ENCODE results near the gene STOML2. TPM values are rescaled to one million over a fixed set of nuclear protein-coding genes. Genes with fewer than 3 reads are reported as not detected.
A peak's percentile ranks its signal among the peaks of the same experiment; 100 is the strongest.

The STOML2 gene
- total and polyA plus RNA-seq, 7 donors, result 87.2 to 145 (median 136) TPM

DNA sequence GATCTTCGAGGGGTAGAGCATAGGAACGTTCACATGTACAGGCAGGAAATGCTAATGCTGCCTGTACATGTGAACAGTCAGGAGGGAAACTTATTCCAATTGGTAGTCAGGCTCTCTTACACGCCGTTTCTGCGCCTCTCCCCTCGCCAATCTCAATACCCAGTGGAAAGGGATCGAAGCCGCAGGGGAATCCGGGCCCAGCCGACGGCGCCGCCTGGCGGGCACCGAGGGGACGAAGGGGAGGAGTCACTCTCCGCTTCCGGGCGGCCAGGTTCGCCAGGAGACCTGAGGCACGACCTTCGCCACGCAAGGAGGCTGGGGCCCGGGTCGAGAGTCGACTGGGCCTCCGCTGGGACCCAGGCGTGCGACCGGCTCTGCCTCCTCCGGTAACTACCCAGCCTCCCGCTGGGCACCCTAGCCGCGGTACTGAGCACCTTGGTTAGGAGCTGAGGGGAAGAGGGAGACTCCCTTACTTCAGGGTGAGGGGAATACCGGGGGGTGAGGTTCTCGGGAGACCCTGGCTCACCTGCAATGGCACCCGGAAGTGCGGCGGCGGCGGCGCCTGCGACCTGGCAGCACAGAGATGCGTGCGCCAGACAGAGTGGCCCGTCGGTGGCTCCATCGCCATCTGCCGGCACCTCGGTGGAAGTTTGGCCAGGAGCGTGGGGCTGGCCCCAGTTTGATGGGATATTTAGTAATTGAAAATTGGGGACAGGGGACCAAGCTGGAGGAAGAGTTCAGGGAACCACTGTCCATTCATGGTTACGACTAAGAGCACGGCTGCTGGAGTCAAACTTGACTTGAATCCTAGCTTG, 6.7 kb downstream of the STOML2 start, which contains the start of gene PIGO:
TSS of gene PIGO (minus strand) at position 557 of the 815 bp plus-strand sequence. CDS start 1,026 bp downstream, outside the sequence.
- intact Hi-C loops (cut with DNase I), result loop anchor here (2.0 to 5.0 kb wide), 2 partner anchors 109 to 197 kb away; partner anchors contain the start of gene DNAJB5
- Histone ChIP-seq H3K4me3 (peak within 1 kb of the TSS; percentile 77 to 95 (median 80)), H3K4me1 (peaks cover 0 to 16% (median 13%) of the 10 kb centered on the region in 4 donors), H3K9me3 (no peaks in the 10 kb centered on the region), H3K27me3 (no peaks in the 10 kb centered on the region), H3K27ac (peak within 1 kb of the TSS; percentile 91 to 96 (median 92)), H3K36me3 (peaks cover 14 to 52% (median 31%) of the 10 kb centered on the region in 4 donors)
- WGBS, 2 donors, result 1% methylated on average over 53 of the region's 53 CpGs
- peak in 3 of 4 donors; percentile 40 to 75 (median 70) for TF ChIP-seq POLR2AphosphoS5 (IDR thresholded peaks at IDR 0.05)
- TF ChIP-seq EP300 (IDR thresholded peaks at IDR 0.05), result no peak
- TF ChIP-seq POLR2A (IDR thresholded peaks at IDR 0.05), result peak in 1 of 2 donors; percentile 34
- TF ChIP-seq, protein P1, sequence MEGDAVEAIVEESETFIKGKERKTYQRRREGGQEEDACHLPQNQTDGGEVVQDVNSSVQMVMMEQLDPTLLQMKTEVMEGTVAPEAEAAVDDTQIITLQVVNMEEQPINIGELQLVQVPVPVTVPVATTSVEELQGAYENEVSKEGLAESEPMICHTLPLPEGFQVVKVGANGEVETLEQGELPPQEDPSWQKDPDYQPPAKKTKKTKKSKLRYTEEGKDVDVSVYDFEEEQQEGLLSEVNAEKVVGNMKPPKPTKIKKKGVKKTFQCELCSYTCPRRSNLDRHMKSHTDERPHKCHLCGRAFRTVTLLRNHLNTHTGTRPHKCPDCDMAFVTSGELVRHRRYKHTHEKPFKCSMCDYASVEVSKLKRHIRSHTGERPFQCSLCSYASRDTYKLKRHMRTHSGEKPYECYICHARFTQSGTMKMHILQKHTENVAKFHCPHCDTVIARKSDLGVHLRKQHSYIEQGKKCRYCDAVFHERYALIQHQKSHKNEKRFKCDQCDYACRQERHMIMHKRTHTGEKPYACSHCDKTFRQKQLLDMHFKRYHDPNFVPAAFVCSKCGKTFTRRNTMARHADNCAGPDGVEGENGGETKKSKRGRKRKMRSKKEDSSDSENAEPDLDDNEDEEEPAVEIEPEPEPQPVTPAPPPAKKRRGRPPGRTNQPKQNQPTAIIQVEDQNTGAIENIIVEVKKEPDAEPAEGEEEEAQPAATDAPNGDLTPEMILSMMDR (IDR thresholded peaks at IDR 0.05), result peak; percentile 62 to 88 (median 66)
- DNase-seq, result peak; percentile 94

DNA sequence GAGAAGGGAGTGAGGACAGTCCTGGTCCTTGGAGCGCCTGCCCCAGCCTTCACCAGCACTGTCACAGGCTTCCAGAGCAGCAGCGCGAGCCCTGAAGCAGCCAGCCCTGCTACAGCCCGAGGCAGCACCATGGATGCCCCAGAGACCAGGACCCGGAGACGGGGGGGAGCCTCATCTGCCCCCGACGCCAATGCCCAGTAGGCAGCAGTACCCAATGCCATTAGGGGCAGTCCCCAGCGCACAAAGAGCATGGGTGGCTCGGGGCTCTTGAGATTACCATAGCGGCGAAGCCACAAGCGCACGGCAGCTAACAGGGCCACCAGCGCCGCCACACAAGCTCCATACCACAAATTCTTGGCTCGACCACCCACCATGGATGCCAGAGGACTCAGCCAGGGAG, 11.4 kb downstream of the STOML2 start:
- TF ChIP-seq, protein P1 (IDR thresholded peaks at IDR 0.05), result no peak
- no peak for TF ChIP-seq POLR2AphosphoS5 (IDR thresholded peaks at IDR 0.05)
- TF ChIP-seq EP300 (IDR thresholded peaks at IDR 0.05), result no peak
- TF ChIP-seq POLR2A (IDR thresholded peaks at IDR 0.05), result no peak
- no peak overlapping the region for H3K27ac ChIP-seq
- H3K9me3 ChIP-seq, result no peaks in the 10 kb centered on the region
- intact Hi-C loops (cut with DNase I), result no loop called here
- WGBS, 2 donors, result 97% methylated on average over 17 of the region's 17 CpGs
- H3K27me3 ChIP-seq, result no peaks in the 10 kb centered on the region
- H3K4me3 ChIP-seq, result no peak overlapping the region
- H3K36me3 ChIP-seq, result peaks cover 19 to 74% (median 32%) of the 10 kb centered on the region in 4 donors
- H3K4me1 ChIP-seq, result peaks cover 0 to 10% (median 8%) of the 10 kb centered on the region in 4 donors
- DNase-seq, result no peak

- no peak overlapping the region for H3K4me3 ChIP-seq
- 96% methylated on average over 2 of the region's 2 CpGs for WGBS, 2 donors
- no peaks in the 10 kb centered on the region for H3K4me1 ChIP-seq
- intact Hi-C loops (cut with DNase I), result no loop called here
- no peak overlapping the region for H3K27ac ChIP-seq
- H3K27me3 ChIP-seq, result no peaks in the 10 kb centered on the region
- TF ChIP-seq POLR2A (IDR thresholded peaks at IDR 0.05), result no peak
- TF ChIP-seq POLR2AphosphoS5 (IDR thresholded peaks at IDR 0.05), result no peak
- TF ChIP-seq, protein P1 (IDR thresholded peaks at IDR 0.05), result no peak
- TF ChIP-seq EP300 (IDR thresholded peaks at IDR 0.05), result no peak
- no peaks in the 10 kb centered on the region for H3K9me3 ChIP-seq
- no peak for DNase-seq
- peaks cover 19 to 76% (median 32%) of the 10 kb centered on the region in 4 donors for H3K36me3 ChIP-seq
Measured at GRCh38 chr9:35089434-35089833, 13.5 kb downstream of the STOML2 start.

GRCh38 chr9:35085078-35085477, 17.9 kb downstream of the STOML2 start:
- intact Hi-C loops (cut with DNase I), result no loop called here
- WGBS, 2 donors, result 84 to 89% methylated on average over 2 of the region's 2 CpGs

More at GRCh38 chr9:35085078-35085477, 17.9 kb downstream of the STOML2 start:
- Histone ChIP-seq H3K27me3 (no peaks in the 10 kb centered on the region), H3K27ac (no peak overlapping the region), H3K36me3 (peaks cover 8 to 34% (median 14%) of the 10 kb centered on the region in 4 donors), H3K4me1 (peaks cover 0 to 7% (median 2%) of the 10 kb centered on the region in 4 donors), H3K9me3 (no peaks in the 10 kb centered on the region), H3K4me3 (no peak overlapping the region)
- DNase-seq, result no peak
- no peak for TF ChIP-seq POLR2A (IDR thresholded peaks at IDR 0.05)
- TF ChIP-seq EP300 (IDR thresholded peaks at IDR 0.05), result no peak

Data from sigmoid colon (tissue), 7 donors.